Neural progenitor cell (in vitro differentiated cells): ENCODE data around the gene DCX.

Experiments
- CTCF ChIP-seq: fragments of 200-600 bp; sonication (generic); IDR thresholded peaks from 2 replicates; pipeline ENCODE4 v1.5.1; 2017; ENCODE audit warnings: antibody characterized with exemption, mild to moderate bottlenecking
- EZH2 ChIP-seq: fragments of 200-600 bp; sonication (generic); IDR thresholded peaks from 2 replicates; pipeline ENCODE4 v1.6.1; 2017; ENCODE audit warnings: antibody characterized with exemption, mild to moderate bottlenecking, moderate library complexity

- no peak for TF ChIP-seq CTCF
- TF ChIP-seq EZH2: no peak
These were observed 36.2 kb downstream of the DCX start for GRCh38 chrX:111375747-111376146.
